Loucy (cell line): ENCODE data around the gene DUSP28.

Experiments
- H2AFZ ChIP-seq: fragments of 200-600 bp; sonication (generic); 2 replicates; pipeline ENCODE4 v1.6.0; 2016; ENCODE audit warnings: antibody characterized with exemption, mild to moderate bottlenecking, low read length, moderate library complexity
- H3F3A ChIP-seq: fragments of 200-600 bp; 2 replicates; pipeline ENCODE4 v1.6.0; 2016; ENCODE audit warnings: antibody characterized with exemption, low read depth, mild to moderate bottlenecking
- H3K27me3 ChIP-seq: fragments of 200-600 bp; sonication (generic); 2 replicates; pipeline ENCODE4 v1.6.1; 2014; ENCODE audit warnings: low read length, mild to moderate bottlenecking; ENCODE audit not compliant: insufficient read depth, poor library complexity, severe bottlenecking
- H3K36me3 ChIP-seq: fragments of 200-600 bp; sonication (generic); 2 replicates; pipeline ENCODE4 v1.6.1; 2016; ENCODE audit warnings: low read length; ENCODE audit not compliant: insufficient read depth
- H3K4me1 ChIP-seq: fragments of 200-600 bp; sonication (generic); 2 replicates; pipeline ENCODE4 v1.5.1; 2014; ENCODE audit warnings: low read length, mild to moderate bottlenecking; ENCODE audit not compliant: insufficient read depth, poor library complexity, severe bottlenecking
- H3K4me2 ChIP-seq: fragments of 200-600 bp; sonication (generic); 2 replicates; pipeline ENCODE4 v1.6.0; 2014; ENCODE audit warnings: antibody characterized with exemption, low read length, low read depth, mild to moderate bottlenecking; ENCODE audit not compliant: poor library complexity, severe bottlenecking
- H3K4me3 ChIP-seq: fragments of 200-600 bp; sonication (generic); 2 replicates; pipeline ENCODE4 v1.5.1; 2014; ENCODE audit warnings: low read length, mild to moderate bottlenecking, mixed read lengths; ENCODE audit not compliant: poor library complexity, severe bottlenecking
- H3K79me2 ChIP-seq: fragments of 200-600 bp; sonication (generic); 2 replicates; pipeline ENCODE4 v1.6.1; 2014; ENCODE audit warnings: low read length; ENCODE audit not compliant: insufficient read depth
- H3K9ac ChIP-seq: fragments of 200-600 bp; sonication (generic); 2 replicates; pipeline ENCODE4 v1.6.0; 2014; ENCODE audit warnings: mild to moderate bottlenecking, low read depth, low read length, moderate library complexity; ENCODE audit not compliant: poor library complexity, severe bottlenecking
- H3K9me2 ChIP-seq: fragments of 200-600 bp; sonication (generic); replicated peaks from 2 replicates; pipeline ENCODE4 v1.6.1; 2016; ENCODE audit warnings: low read depth, low read length, mixed read lengths
- H3K9me3 ChIP-seq: fragments of 200-600 bp; sonication (generic); 2 replicates; pipeline ENCODE4 v1.6.1; 2014; ENCODE audit warnings: mild to moderate bottlenecking, antibody characterized with exemption, low read length, low read depth; ENCODE audit not compliant: insufficient read depth
- H4K20me1 ChIP-seq: fragments of 200-600 bp; sonication (generic); 2 replicates; pipeline ENCODE4 v1.6.0; 2014; ENCODE audit warnings: antibody characterized with exemption, low read length, mild to moderate bottlenecking; ENCODE audit not compliant: insufficient read depth, poor library complexity, severe bottlenecking
- EZH2phosphoT487 ChIP-seq: fragments of 200-600 bp; IDR thresholded peaks from 2 replicates; pipeline ENCODE4 v1.6.1; 2018; ENCODE audit warnings: antibody characterized with exemption, mild to moderate bottlenecking, moderate library complexity, borderline replicate concordance
- TF ChIP-seq, protein P1 (sequence below): fragments of 200-600 bp; sonication (generic); conservative IDR thresholded peaks from 2 replicates; pipeline ENCODE4 v1.5.1; 2014; ENCODE audit warnings: mild to moderate bottlenecking, antibody characterized with exemption, low read length

DUSP28 gene

GRCh38 chr2:240571314-240571973, 11.3 kb downstream of the DUSP28 start:
- no peaks in the 10 kb centered on the region for H3K9me3 ChIP-seq
- peak overlapping the region; percentile 82 for H3K9ac ChIP-seq
- H3K4me2 ChIP-seq, result peak overlapping the region; percentile 94
- H3K9me2 ChIP-seq, result no peaks in the 10 kb centered on the region
- no peaks in the 10 kb centered on the region for H3K36me3 ChIP-seq
- peaks cover 51% of the 10 kb centered on the region for H3K79me2 ChIP-seq
- H3F3A ChIP-seq, result no peaks in the 10 kb centered on the region
- H3K4me3 ChIP-seq, result no peak overlapping the region
- TF ChIP-seq, protein P1, sequence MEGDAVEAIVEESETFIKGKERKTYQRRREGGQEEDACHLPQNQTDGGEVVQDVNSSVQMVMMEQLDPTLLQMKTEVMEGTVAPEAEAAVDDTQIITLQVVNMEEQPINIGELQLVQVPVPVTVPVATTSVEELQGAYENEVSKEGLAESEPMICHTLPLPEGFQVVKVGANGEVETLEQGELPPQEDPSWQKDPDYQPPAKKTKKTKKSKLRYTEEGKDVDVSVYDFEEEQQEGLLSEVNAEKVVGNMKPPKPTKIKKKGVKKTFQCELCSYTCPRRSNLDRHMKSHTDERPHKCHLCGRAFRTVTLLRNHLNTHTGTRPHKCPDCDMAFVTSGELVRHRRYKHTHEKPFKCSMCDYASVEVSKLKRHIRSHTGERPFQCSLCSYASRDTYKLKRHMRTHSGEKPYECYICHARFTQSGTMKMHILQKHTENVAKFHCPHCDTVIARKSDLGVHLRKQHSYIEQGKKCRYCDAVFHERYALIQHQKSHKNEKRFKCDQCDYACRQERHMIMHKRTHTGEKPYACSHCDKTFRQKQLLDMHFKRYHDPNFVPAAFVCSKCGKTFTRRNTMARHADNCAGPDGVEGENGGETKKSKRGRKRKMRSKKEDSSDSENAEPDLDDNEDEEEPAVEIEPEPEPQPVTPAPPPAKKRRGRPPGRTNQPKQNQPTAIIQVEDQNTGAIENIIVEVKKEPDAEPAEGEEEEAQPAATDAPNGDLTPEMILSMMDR, result no peak
- TF ChIP-seq EZH2phosphoT487, result no peak
- H3K27me3 ChIP-seq, result no peaks in the 10 kb centered on the region
- H2AFZ ChIP-seq, result no peak overlapping the region
- peaks cover 32% of the 10 kb centered on the region for H3K4me1 ChIP-seq
- H4K20me1 ChIP-seq, result peaks cover 32% of the 10 kb centered on the region

- Histone ChIP-seq H2AFZ (no peak overlapping the region), H3K4me1 (peaks cover 24% of the 10 kb centered on the region), H3K9me3 (no peaks in the 10 kb centered on the region), H3K79me2 (peaks cover 46% of the 10 kb centered on the region), H3K36me3 (no peaks in the 10 kb centered on the region), H3K4me2 (no peak overlapping the region), H3K9me2 (no peaks in the 10 kb centered on the region), H3K9ac (no peak overlapping the region), H3K4me3 (no peak overlapping the region), H3F3A (no peaks in the 10 kb centered on the region), H3K27me3 (no peaks in the 10 kb centered on the region), H4K20me1 (peaks cover 32% of the 10 kb centered on the region)
- TF ChIP-seq, protein P1, result no peak
- TF ChIP-seq EZH2phosphoT487, result no peak
Measured at GRCh38 chr2:240572141-240573031, 12.2 kb downstream of the DUSP28 start.

DNA sequence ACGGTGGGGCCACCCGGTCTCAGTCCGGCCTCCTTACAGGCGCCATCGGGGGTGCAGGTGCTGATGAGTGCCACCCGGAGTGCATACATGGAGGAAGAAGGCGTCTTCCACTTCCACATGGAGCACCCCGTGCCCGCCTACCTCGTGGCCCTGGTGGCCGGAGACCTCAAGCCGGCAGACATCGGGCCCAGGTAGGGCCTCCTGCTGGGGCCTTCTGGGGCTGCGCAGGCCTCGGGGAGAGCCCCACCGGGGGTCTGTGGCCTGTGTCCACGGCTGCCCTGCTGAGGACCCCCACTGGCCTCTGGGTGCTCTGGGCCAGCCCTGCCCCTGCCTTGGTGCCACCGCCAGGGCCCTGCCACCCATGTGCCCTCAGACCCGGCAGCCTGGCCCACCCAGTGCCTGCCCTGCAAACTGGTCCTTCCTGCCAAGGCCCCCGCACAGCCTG, 12.9 kb downstream of the DUSP28 start:
- no peak overlapping the region for H3K9ac ChIP-seq
- H4K20me1 ChIP-seq, result peaks cover 32% of the 10 kb centered on the region

More for the DNA sequence above, 12.9 kb downstream of the DUSP28 start:
- no peaks in the 10 kb centered on the region for H3K9me3 ChIP-seq
- H3K4me3 ChIP-seq, result no peak overlapping the region
- H3K36me3 ChIP-seq, result no peaks in the 10 kb centered on the region
- H3K4me2 ChIP-seq, result no peak overlapping the region
- H3K79me2 ChIP-seq, result peaks cover 42% of the 10 kb centered on the region
- peaks cover 22% of the 10 kb centered on the region for H3K4me1 ChIP-seq
- no peaks in the 10 kb centered on the region for H3K9me2 ChIP-seq
- no peak for TF ChIP-seq EZH2phosphoT487
- TF ChIP-seq, protein P1, result no peak
- no peaks in the 10 kb centered on the region for H3K27me3 ChIP-seq
- H3F3A ChIP-seq, result no peaks in the 10 kb centered on the region
- H2AFZ ChIP-seq, result no peak overlapping the region
